Measurements from ENCODE around the gene CNOT8. TPM values are rescaled to one million over a fixed set of nuclear protein-coding genes. Genes with fewer than 3 reads are reported as not detected.

Gene CNOT8
- total RNA-seq, 4 donors from 2014 or later: 55.3 to 83.5 (median 76.6) TPM

- Histone ChIP-seq H3K36me3 (peaks cover 36% of the 10 kb centered on the region), H3K27ac (no peak overlapping the region), H3K4me3 (no peak overlapping the region), H3K27me3 (no peaks in the 10 kb centered on the region), H3K4me1 (peaks cover 40% of the 10 kb centered on the region), H3K9me3 (no peaks in the 10 kb centered on the region)
- WGBS: 74% methylated on average over 2 of the region's 2 CpGs
- no peak for DNase-seq (ENCODE audit: low spot score in 2 of 2)
- TF ChIP-seq CTCF (IDR thresholded peaks at IDR 0.05) (no peak), POLR2A (IDR thresholded peaks at IDR 0.05) (no peak), EP300 (IDR thresholded peaks at IDR 0.05) (no peak), POLR2AphosphoS5 (IDR thresholded peaks at IDR 0.05) (no peak)
Measured at GRCh38 chr5:154862766-154863165, 4.3 kb downstream of the CNOT8 start.

DNA sequence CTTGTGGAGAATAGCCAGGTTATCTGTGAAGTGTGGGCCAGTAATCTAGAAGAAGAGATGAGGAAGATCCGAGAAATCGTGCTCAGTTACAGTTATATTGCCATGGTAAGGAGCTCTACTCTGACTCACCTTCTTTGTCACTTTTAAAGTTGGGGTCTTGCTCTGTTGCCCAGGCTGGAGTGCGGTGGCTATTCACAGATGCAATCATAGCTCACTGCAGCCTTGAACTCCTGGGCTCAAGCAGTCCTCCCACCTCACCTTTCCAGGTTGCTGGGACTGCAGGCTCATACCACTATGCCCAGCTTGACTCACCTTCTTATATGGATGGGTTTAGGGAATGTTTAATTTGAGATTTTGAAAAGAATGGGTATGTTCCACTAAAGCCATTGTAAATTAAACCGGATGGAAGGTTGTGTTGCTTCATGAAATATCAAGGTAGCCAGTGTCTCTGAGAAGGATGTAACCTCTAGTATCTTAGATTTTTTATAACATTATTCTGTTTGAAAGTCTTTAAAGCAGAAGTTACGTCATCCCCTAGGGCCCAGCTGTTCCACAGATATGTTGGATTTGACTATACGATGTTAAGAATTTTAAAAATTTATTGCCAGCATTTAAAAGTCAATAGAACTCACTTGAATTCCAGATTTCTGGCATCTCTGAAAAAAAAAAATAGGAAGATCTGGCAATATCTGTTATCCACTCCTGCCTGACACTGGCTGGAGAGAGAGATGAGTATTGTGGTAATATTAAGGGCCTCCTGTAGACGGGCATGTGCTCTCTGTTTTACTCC is 5.1 kb downstream of the CNOT8 start:
- peaks cover 39% of the 10 kb centered on the region for H3K36me3 ChIP-seq

DNA sequence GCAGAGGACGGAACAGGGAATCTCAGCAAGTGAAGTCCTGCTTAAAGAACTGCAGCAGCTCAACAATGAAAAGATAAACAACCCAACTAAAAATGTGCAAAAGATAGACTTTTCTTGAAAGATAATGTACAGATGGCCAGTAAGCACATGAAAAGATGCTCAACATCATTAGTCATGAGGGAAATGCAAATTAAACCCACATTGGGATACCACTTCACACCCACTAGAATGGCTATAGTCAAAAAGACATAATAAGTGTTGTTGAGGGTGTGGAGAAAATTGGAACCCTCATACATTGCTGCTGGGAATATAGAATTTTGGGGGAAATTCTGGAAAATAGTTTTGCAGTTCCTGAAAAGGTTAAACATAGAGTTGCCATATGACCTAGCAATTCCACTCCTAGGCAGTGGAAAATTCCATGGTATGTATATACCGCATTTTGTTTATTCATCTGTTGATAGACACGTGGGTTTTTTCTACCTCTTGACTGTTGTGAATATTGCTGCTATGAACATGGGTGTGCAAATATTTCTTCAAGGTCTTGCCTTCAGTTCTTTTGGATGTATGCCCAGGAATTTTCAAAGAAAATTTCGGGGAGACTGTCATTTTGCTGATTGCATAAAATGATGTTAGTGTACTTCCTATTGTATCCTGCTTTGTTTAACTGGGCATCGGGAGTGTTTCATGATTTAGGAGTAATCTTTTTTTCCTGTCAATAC is 7.2 kb downstream of the CNOT8 start:
- Histone ChIP-seq H3K4me1 (peaks cover 31% of the 10 kb centered on the region), H3K9me3 (no peaks in the 10 kb centered on the region), H3K36me3 (peaks cover 51% of the 10 kb centered on the region), H3K27me3 (no peaks in the 10 kb centered on the region), H3K27ac (no peak overlapping the region), H3K4me3 (no peak overlapping the region)
- TF ChIP-seq POLR2A (IDR thresholded peaks at IDR 0.05) (no peak), CTCF (IDR thresholded peaks at IDR 0.05) (no peak), POLR2AphosphoS5 (IDR thresholded peaks at IDR 0.05) (no peak), EP300 (IDR thresholded peaks at IDR 0.05) (no peak)
- DNase-seq (ENCODE audit: low spot score in 2 of 2): no peak
- WGBS: 56% methylated on average over 5 of the region's 5 CpGs

More for the DNA sequence above, 5.1 kb downstream of the CNOT8 start:
- no peak overlapping the region for H3K27ac ChIP-seq
- TF ChIP-seq POLR2A (IDR thresholded peaks at IDR 0.05) (no peak), POLR2AphosphoS5 (IDR thresholded peaks at IDR 0.05) (no peak)
- no peaks in the 10 kb centered on the region for H3K27me3 ChIP-seq
- DNase-seq (ENCODE audit: low spot score in 2 of 2): no peak
- H3K4me3 ChIP-seq: no peak overlapping the region
- no peaks in the 10 kb centered on the region for H3K9me3 ChIP-seq
- H3K4me1 ChIP-seq: peaks cover 42% of the 10 kb centered on the region
- 78% methylated on average over 7 of the region's 7 CpGs for WGBS

GRCh38 chr5:154866841-154867240 is 8.4 kb downstream of the CNOT8 start:
- no peaks in the 10 kb centered on the region for H3K27me3 ChIP-seq
- H3K27ac ChIP-seq: no peak overlapping the region
- H3K36me3 ChIP-seq: peaks cover 63% of the 10 kb centered on the region
- H3K9me3 ChIP-seq: no peaks in the 10 kb centered on the region
- no peak overlapping the region for H3K4me3 ChIP-seq
- TF ChIP-seq POLR2A (IDR thresholded peaks at IDR 0.05) (no peak), CTCF (IDR thresholded peaks at IDR 0.05) (no peak)
- DNase-seq (ENCODE audit: low spot score in 2 of 2): no peak
- 83% methylated on average over 2 of the region's 2 CpGs for WGBS
- H3K4me1 ChIP-seq: peaks cover 22% of the 10 kb centered on the region

DNA sequence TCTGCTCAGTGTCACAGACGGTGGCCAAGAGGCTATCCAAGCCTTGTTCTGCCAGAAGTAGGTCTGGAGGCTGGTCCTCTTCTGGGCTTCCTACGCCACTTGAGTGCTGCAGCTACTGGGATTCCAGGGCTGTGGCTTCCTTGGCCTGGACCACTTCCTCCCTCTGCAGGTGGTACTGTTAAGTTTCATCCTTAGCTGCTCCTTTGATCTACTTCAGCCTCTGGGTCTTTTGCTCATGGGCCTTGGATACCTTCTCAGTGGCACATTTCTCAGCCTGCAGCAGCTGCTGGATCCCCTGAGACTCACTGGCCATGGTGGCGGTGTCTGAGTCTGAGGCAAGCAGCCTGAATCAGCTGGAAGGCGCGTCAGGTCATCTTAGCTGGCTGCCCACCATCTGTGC is 10.3 kb downstream of the CNOT8 start:
- TF ChIP-seq CTCF (IDR thresholded peaks at IDR 0.05): no peak
- TF ChIP-seq EP300 (IDR thresholded peaks at IDR 0.05): no peak
- no peak for TF ChIP-seq POLR2AphosphoS5 (IDR thresholded peaks at IDR 0.05)
- TF ChIP-seq POLR2A (IDR thresholded peaks at IDR 0.05): no peak
- no peak for DNase-seq (ENCODE audit: low spot score in 2 of 2)
- no peak overlapping the region for H3K4me3 ChIP-seq

More for the DNA sequence above, 10.3 kb downstream of the CNOT8 start:
- Histone ChIP-seq H3K4me1 (peaks cover 7% of the 10 kb centered on the region), H3K27me3 (no peaks in the 10 kb centered on the region), H3K27ac (no peak overlapping the region), H3K9me3 (no peaks in the 10 kb centered on the region), H3K36me3 (peaks cover 76% of the 10 kb centered on the region)
- 79% methylated on average over 5 of the region's 5 CpGs for WGBS
